DOHH2 (cell line): Measurements from ENCODE around the gene KCTD6.

Source experiments
- CTCF ChIP-seq: fragments of 200-600 bp; sonication (generic); IDR thresholded peaks from one replicate; pipeline ENCODE4 v1.5.1; 2014; ENCODE audit warnings: antibody characterized with exemption, mild to moderate bottlenecking, low read depth, low read length; ENCODE audit not compliant: poor library complexity, severe bottlenecking
- EZH2phosphoT487 ChIP-seq: fragments of 200-600 bp; sonication (generic); IDR thresholded peaks from 2 replicates; pipeline ENCODE4 v1.6.1; 2017; ENCODE audit warnings: borderline replicate concordance, mild to moderate bottlenecking, antibody characterized with exemption, low read length, moderate library complexity, mixed read lengths

GRCh38 chr3:58469096-58469495, 22.8 kb upstream of the KCTD6 start:
- TF ChIP-seq CTCF (no peak), EZH2phosphoT487 (no peak)
